Astrocyte (in vitro differentiated cells and primary cell): Measurements from ENCODE around the gene AP4E1.
"Not testable (repeated sequence)": the region's sequence is repeated elsewhere in the genome, so short reads cannot be mapped to it uniquely, and the experiment has no call there.

Source experiments
- EZH2 ChIP-seq: IDR thresholded peaks from 2 replicates; pipeline ENCODE4 v1.6.1; 2012; ENCODE audit warnings: mild to moderate bottlenecking, low read length, inconsistent platforms; ENCODE audit not compliant: insufficient read depth
- TF ChIP-seq, protein P1 (sequence below): IDR thresholded peaks from 2 replicates; pipeline ENCODE4 v1.5.1; 2011; ENCODE audit warnings: low read depth, mild to moderate bottlenecking, inconsistent platforms, low read length, moderate library complexity; ENCODE audit not compliant: insufficient read depth

DNA sequence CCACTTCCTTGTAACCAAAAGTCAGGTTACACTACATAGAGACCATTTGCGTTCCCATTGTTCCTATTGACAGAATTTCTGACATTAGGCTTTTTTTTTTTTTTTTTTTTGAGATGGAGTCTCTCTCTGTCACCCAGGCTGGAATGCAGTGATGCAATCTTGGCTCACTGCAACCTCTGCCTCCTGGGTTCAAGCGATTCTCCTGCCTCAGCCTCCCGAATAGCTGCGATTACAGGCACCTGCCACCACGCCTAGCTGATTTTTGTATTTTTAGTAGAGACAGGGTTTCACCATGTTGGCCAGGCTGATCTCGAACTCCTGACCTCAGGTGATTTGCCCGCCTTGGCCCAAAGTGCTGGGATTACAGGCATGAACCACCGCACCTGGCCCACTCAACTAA, 7.1 kb upstream of the AP4E1 start:
- TF ChIP-seq, protein P1, sequence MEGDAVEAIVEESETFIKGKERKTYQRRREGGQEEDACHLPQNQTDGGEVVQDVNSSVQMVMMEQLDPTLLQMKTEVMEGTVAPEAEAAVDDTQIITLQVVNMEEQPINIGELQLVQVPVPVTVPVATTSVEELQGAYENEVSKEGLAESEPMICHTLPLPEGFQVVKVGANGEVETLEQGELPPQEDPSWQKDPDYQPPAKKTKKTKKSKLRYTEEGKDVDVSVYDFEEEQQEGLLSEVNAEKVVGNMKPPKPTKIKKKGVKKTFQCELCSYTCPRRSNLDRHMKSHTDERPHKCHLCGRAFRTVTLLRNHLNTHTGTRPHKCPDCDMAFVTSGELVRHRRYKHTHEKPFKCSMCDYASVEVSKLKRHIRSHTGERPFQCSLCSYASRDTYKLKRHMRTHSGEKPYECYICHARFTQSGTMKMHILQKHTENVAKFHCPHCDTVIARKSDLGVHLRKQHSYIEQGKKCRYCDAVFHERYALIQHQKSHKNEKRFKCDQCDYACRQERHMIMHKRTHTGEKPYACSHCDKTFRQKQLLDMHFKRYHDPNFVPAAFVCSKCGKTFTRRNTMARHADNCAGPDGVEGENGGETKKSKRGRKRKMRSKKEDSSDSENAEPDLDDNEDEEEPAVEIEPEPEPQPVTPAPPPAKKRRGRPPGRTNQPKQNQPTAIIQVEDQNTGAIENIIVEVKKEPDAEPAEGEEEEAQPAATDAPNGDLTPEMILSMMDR: not testable (repeated sequence)
- not testable (repeated sequence) for TF ChIP-seq EZH2
